Caco-2 (cell line): Measurements from ENCODE around the gene HPS1. TPM values are rescaled to one million over a fixed set of nuclear protein-coding genes. Genes with fewer than 3 reads are reported as not detected.
A peak's percentile ranks its signal among the peaks of the same experiment; 100 is the strongest.

ENCODE experiments used
- BruUV-seq: library from RNA; stranded (reverse); fragments of 400-500 nt; replicated peaks from 2 replicates; lab custom pipeline; 2021; lab: Mats Ljungman, UMichigan
- CTCF ChIA-PET: fragments of 300-600 bp; sonication (Branson Sonifier 250); formaldehyde crosslinking; loops from one replicate; lab custom pipeline; 2022; ENCODE audit warnings: antibody characterized with exemption; lab: Charles Lee
- POLR2A ChIA-PET: fragments of 300-600 bp; sonication (Branson Sonifier 250); formaldehyde crosslinking; loops from one replicate; lab custom pipeline; 2022; ENCODE audit warnings: antibody characterized with exemption; lab: Charles Lee
- DNase-seq, 2 experiments: peaks; one replicate each; pipeline versions ENCODE4 v3.0.0 to v3.0.0-alpha.2; 2020 to 2022
- H3K27me3 ChIP-seq: replicated peaks from 2 replicates; pipeline ENCODE4 v1.6.0; 2011; ENCODE audit warnings: low read length; ENCODE audit not compliant: control insufficient read depth, insufficient read depth
- H3K36me3 ChIP-seq: 2 replicates; pipeline ENCODE4 v1.5.1; 2011; ENCODE audit warnings: low read length; ENCODE audit not compliant: control insufficient read depth, insufficient read depth
- H3K4me1 ChIP-seq: fragments of 250-450 bp; sonication (Bioruptor Pico); 2 replicates; pipeline ENCODE4 v1.5.1; 2020; ENCODE audit warnings: mild to moderate bottlenecking
- H3K4me3 ChIP-seq: 2 replicates; pipeline ENCODE4 v1.5.1; 2011; ENCODE audit warnings: low read depth, mild to moderate bottlenecking, control low read depth, low read length
- H3K9me3 ChIP-seq: fragments of 250-450 bp; sonication (Bioruptor Pico); 2 replicates; pipeline ENCODE4 v1.5.1; 2020; ENCODE audit warnings: mild to moderate bottlenecking, moderate library complexity
- H3K27ac Mint-ChIP-seq: one replicate; pipeline ENCODE4 v1.8.0; 2022; ENCODE audit warnings: mixed read lengths; ENCODE audit not compliant: unreplicated experiment
- H3K27me3 Mint-ChIP-seq: one replicate; pipeline ENCODE4 v1.8.0; 2022; ENCODE audit warnings: mixed read lengths; ENCODE audit not compliant: insufficient read depth, unreplicated experiment
- H3K36me3 Mint-ChIP-seq: one replicate; pipeline ENCODE4 v1.8.0; 2022; ENCODE audit warnings: mild to moderate bottlenecking, mixed read lengths; ENCODE audit not compliant: insufficient read depth, unreplicated experiment
- H3K4me1 Mint-ChIP-seq: one replicate; pipeline ENCODE4 v1.8.0; 2022; ENCODE audit warnings: low read depth, mixed read lengths; ENCODE audit not compliant: unreplicated experiment
- H3K4me3 Mint-ChIP-seq: one replicate; pipeline ENCODE4 v1.8.0; 2022; ENCODE audit warnings: mild to moderate bottlenecking, moderate library complexity, mixed read lengths; ENCODE audit not compliant: unreplicated experiment
- H3K9me3 Mint-ChIP-seq: one replicate; pipeline ENCODE4 v1.8.0; 2022; ENCODE audit warnings: mixed read lengths; ENCODE audit not compliant: unreplicated experiment
- CTCF ChIP-seq, 2 experiments: fragments of 200-600 bp in 1 of 2; IDR thresholded peaks; 1 replicate in 1 of 2; 2 replicates in 1 of 2; pipeline versions ENCODE4 v1.5.1 to v1.8.0; 2011 to 2022; ENCODE audit warnings: antibody characterized with exemption in 1 of 2, control low read depth in 1 of 2, inconsistent platforms in 1 of 2, low read depth in 1 of 2, low read length in 1 of 2, mild to moderate bottlenecking in 1 of 2, moderate library complexity in 1 of 2; ENCODE audit not compliant: insufficient read depth in 1 of 2, severe bottlenecking in 1 of 2, unreplicated experiment in 1 of 2
- intact Hi-C: fragments of 100-400 bp; cut with micrococcal nuclease; formaldehyde crosslinking; loops from one replicate; pipeline ENCODE4 v1.10.0; 2022; ENCODE audit not compliant: unreplicated experiment
- total RNA-seq: library from RNA; stranded (reverse); gene quantifications from 2 replicates; pipeline ENCODE4 v1.2.3, GENCODE V29; 2022

HPS1 gene
- total RNA-seq, 1 experiment from 2014 or later: 51.9 TPM

DNA sequence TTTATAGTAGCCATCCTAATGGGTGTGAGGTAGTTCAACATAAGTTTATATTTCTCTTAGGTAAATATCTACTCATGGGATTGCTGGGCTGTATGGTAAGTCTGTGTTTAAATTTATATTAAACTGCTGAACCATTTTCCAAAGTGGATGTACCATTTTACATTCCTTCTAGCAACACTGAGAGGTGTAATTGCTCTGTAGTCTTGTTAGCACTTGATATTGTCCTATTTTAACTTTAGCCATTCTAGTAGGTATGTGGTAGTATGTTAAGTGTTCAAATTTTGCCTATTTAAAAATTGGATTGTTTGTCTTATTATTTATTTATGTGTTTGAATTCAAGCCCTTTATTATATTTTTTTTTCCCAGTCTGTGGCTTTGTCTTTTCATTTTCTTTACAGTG lies 2.6 kb upstream of the HPS1 start:
- 0 out of 2 replicates have a peak, but pooled peaks cover 3% of the 10 kb centered on the region for H3K4me1 ChIP-seq
- no peak for DNase-seq
- no peak overlapping the region for H3K4me3 Mint-ChIP-seq
- ChIA-PET POLR2A (no interaction called here), CTCF (no interaction called here)
- peaks cover 4% of the 10 kb centered on the region for H3K27me3 Mint-ChIP-seq
- 0 out of 2 replicates have a peak, but pooled peaks cover 3% of the 10 kb centered on the region for H3K36me3 ChIP-seq
- H3K9me3 ChIP-seq: no peaks in the 10 kb centered on the region
- H3K4me1 Mint-ChIP-seq: peaks cover 12% of the 10 kb centered on the region
- no TSS peak for BruUV-seq
- H3K9me3 Mint-ChIP-seq: no peaks in the 10 kb centered on the region
- no peaks in the 10 kb centered on the region for H3K27me3 ChIP-seq
- no peak overlapping the region for H3K27ac Mint-ChIP-seq
- no peak for TF ChIP-seq CTCF (IDR thresholded peaks at IDR 0.05; ENCODE audit: insufficient read depth in 1 of 2, low read depth in 1 of 2, low read length in 1 of 2, severe bottlenecking in 1 of 2, unreplicated experiment in 1 of 2)
- H3K4me3 ChIP-seq: no peak overlapping the region
- intact Hi-C loops: no loop called here
- H3K36me3 Mint-ChIP-seq: peaks cover 15% of the 10 kb centered on the region

GRCh38 chr10:98446151-98446660 lies 529 bp downstream of the HPS1 start:
- no peaks in the 10 kb centered on the region for H3K9me3 ChIP-seq
- H3K27ac Mint-ChIP-seq: peak overlapping the region; percentile 84
- POLR2A ChIA-PET: no interaction called here
- TF ChIP-seq CTCF (IDR thresholded peaks at IDR 0.05; ENCODE audit: insufficient read depth in 1 of 2, low read depth in 1 of 2, low read length in 1 of 2, severe bottlenecking in 1 of 2, unreplicated experiment in 1 of 2): no peak
- peak overlapping the region; percentile 79 for H3K4me3 Mint-ChIP-seq
- CTCF ChIA-PET: no interaction called here
- H3K4me1 Mint-ChIP-seq: peaks cover 12% of the 10 kb centered on the region
- DNase-seq: peak in 1 of 2 experiments; percentile 37
- no peaks in the 10 kb centered on the region for H3K27me3 ChIP-seq
- peak overlapping the region; percentile 58 for H3K4me3 ChIP-seq
- no peaks in the 10 kb centered on the region for H3K9me3 Mint-ChIP-seq
- H3K36me3 ChIP-seq: peaks cover 6% of the 10 kb centered on the region; the same call in 1 of the 2 replicates
- H3K4me1 ChIP-seq: 0 out of 2 replicates have a peak, but pooled peaks cover 3% of the 10 kb centered on the region
- H3K27me3 Mint-ChIP-seq: no peaks in the 10 kb centered on the region
- TSS peak; percentile 61 for BruUV-seq
- intact Hi-C loops: no loop called here
- H3K36me3 Mint-ChIP-seq: peaks cover 25% of the 10 kb centered on the region

- peak overlapping the region; percentile 79 for H3K4me3 Mint-ChIP-seq
- Histone ChIP-seq H3K9me3 (no peaks in the 10 kb centered on the region), H3K27me3 (no peaks in the 10 kb centered on the region), H3K36me3 (peaks cover 6% of the 10 kb centered on the region; the same call in 1 of the 2 replicates), H3K4me3 (no peak overlapping the region), H3K4me1 (0 out of 2 replicates have a peak, but pooled peaks cover 3% of the 10 kb centered on the region)
- POLR2A ChIA-PET: no interaction called here
- no peak for TF ChIP-seq CTCF (IDR thresholded peaks at IDR 0.05; ENCODE audit: insufficient read depth in 1 of 2, low read depth in 1 of 2, low read length in 1 of 2, severe bottlenecking in 1 of 2, unreplicated experiment in 1 of 2)
- H3K36me3 Mint-ChIP-seq: peaks cover 29% of the 10 kb centered on the region
- no peak for DNase-seq
- H3K27ac Mint-ChIP-seq: peak overlapping the region; percentile 18
- no TSS peak for BruUV-seq
- CTCF ChIA-PET: no interaction called here
- intact Hi-C loops: no loop called here
- H3K27me3 Mint-ChIP-seq: no peaks in the 10 kb centered on the region
- peaks cover 7% of the 10 kb centered on the region for H3K4me1 Mint-ChIP-seq
- H3K9me3 Mint-ChIP-seq: no peaks in the 10 kb centered on the region
These were observed 1.4 kb downstream of the HPS1 start for GRCh38 chr10:98445200-98445812.
